ENCODE measurements around the gene INPP5A.
"Not testable (repeated sequence)": the region's sequence is repeated elsewhere in the genome, so short reads cannot be mapped to it uniquely, and the experiment has no call there.

INPP5A gene

DNA sequence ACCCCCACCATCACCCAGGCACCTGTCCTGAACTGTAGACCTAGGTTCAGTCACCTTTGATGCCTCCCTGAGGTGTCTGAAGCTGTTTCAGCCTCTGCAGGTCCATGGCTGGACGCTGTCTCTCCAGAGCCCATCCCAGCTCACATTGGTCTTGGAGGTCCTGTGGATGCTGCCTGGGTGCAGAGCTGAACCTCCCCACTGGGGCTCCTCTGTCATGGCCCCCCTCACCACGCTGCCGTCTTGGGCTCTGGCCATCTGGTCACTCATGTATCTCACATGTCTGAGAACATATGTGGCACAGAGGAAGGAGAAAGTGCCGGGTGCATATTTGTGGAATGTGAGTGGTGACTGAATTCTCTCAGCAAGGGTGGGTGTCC, 139.5 kb downstream of the INPP5A start:
- DNase-seq (ENCODE audit: low spot score): no peak
- in situ Hi-C loops (cut with MboI; ENCODE audit: low sequenced_read_pairs, unreplicated experiment): no loop called here
- TF ChIP-seq, protein P1, sequence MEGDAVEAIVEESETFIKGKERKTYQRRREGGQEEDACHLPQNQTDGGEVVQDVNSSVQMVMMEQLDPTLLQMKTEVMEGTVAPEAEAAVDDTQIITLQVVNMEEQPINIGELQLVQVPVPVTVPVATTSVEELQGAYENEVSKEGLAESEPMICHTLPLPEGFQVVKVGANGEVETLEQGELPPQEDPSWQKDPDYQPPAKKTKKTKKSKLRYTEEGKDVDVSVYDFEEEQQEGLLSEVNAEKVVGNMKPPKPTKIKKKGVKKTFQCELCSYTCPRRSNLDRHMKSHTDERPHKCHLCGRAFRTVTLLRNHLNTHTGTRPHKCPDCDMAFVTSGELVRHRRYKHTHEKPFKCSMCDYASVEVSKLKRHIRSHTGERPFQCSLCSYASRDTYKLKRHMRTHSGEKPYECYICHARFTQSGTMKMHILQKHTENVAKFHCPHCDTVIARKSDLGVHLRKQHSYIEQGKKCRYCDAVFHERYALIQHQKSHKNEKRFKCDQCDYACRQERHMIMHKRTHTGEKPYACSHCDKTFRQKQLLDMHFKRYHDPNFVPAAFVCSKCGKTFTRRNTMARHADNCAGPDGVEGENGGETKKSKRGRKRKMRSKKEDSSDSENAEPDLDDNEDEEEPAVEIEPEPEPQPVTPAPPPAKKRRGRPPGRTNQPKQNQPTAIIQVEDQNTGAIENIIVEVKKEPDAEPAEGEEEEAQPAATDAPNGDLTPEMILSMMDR (IDR thresholded peaks at IDR 0.05; ENCODE audit: borderline replicate concordance, control extremely low read depth, extremely low read depth, insufficient read depth, missing control alignments): no peak

DNA sequence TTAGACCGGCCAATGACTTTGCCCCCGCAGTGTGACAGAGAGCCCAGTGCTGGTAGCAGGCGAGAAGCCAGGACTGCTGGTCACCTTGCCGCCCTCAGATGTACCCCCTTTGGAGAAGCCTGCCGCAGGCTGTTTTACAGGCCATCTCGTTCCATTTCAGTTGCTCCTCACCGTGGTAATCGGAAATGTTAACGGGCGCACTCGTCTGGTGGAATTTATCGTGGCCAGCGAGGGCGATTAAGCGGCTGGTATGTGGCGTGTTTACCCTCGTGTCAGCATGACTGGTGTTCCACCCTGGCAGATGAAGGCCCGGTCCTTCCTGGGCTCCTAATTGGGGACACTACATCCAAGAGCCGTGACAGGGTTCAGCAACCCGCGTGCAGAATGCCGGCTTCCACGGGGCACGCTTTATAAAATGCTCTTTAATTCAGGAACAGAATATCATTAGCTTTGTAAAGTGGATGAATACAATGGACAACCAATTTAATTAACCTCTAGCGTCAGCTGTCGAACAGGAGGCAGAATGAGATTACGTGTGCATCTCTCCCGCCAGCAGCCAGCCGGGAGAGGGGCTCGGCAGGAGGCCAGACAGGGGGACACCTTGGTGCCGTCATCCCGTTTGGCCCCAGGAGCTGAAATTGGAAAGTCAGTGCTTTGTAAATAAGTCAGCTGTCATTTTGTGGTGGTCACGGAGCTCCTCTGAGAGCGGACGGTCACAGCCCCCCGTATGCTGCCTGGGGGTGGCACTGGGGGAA, 140.1 kb downstream of the INPP5A start:
- in situ Hi-C loops (cut with MboI; ENCODE audit: low sequenced_read_pairs, unreplicated experiment): no loop called here
- TF ChIP-seq, protein P1 (IDR thresholded peaks at IDR 0.05; ENCODE audit: borderline replicate concordance, control extremely low read depth, extremely low read depth, insufficient read depth, missing control alignments): no peak
- no peak for DNase-seq (ENCODE audit: low spot score)

DNA sequence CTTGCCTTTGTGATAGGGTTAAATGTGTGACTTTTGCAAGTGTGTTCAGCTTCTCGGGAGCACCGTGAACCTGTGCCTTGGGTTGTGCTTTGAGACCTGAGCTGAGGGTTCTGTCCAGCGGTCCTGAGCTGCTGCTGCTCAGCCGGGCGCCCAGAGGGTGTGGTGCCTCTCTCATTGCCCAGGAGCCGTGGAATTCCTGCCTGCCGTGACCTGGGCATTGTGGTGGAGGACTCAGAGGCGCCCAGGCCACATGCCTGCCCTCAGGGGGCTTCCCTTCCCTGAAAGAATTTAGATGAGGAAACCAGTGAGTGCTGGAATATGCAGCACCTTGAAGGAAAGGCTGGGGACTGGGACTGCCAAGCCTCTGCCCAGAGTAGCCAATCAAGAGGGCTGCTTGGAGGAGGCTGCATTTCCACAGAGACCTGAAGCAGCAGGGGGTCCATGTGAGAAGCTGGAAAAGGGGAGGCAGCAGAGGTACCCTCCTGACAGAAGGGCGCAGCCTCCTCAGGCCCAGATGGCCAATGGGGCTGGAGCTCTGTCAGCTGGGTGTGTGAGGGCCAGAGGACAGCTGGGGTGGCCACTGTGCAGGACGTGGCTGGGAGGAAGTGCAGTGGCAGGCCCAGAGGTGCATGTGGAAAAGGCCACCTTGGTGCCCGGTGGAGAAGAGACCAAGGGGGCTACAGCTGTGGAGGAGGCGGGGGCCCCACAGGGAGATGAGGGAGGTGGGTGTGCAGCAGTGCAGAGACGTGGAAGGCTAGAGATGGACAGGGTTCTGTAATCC, 141.0 kb downstream of the INPP5A start:
- DNase-seq (ENCODE audit: low spot score): no peak
- in situ Hi-C loops (cut with MboI; ENCODE audit: low sequenced_read_pairs, unreplicated experiment): no loop called here
- TF ChIP-seq, protein P1 (IDR thresholded peaks at IDR 0.05; ENCODE audit: borderline replicate concordance, control extremely low read depth, extremely low read depth, insufficient read depth, missing control alignments): no peak

DNA sequence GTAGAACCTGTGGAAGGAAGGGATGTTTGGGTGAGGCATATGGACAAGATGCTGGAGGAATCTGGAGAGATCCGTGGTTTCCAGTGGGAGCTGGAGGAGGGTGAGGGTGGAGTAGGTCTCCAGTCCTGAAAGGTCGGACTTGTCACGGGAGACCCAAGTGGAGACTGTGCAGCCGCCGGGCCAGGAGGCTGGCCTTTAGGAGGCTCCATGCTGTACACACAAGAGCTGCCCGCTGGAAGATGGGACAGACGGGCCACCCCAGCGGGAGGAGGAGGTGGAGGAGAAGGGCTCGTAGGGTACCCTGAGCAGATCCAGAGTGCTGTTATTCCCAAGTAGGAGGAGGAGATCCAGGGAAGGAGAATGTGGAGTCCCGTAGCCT, 141.6 kb downstream of the INPP5A start:
- DNase-seq (ENCODE audit: low spot score): no peak
- TF ChIP-seq, protein P1 (IDR thresholded peaks at IDR 0.05; ENCODE audit: borderline replicate concordance, control extremely low read depth, extremely low read depth, insufficient read depth, missing control alignments): no peak
- in situ Hi-C loops (cut with MboI; ENCODE audit: low sequenced_read_pairs, unreplicated experiment): no loop called here

DNA sequence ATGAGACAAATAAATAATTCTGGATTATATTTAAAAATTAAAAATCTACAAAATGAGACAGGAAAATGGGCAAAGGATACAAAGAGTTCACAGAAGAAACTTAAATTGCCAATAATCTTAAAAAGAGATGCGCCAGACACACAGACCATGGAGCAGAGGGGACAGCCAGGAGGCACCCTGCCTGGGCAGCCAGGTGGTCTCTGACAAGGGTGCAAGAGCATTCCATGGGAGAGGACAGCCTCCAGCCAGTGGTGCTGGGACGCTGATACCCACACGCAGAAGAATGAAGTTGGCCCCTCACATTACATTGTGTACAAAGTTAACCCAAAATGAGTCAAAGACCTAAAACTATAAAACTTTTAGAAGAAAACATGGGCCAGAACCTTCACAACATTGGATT, 142.1 kb downstream of the INPP5A start:
- DNase-seq (ENCODE audit: low spot score): no peak
- TF ChIP-seq, protein P1 (IDR thresholded peaks at IDR 0.05; ENCODE audit: borderline replicate concordance, control extremely low read depth, extremely low read depth, insufficient read depth, missing control alignments): no peak
- in situ Hi-C loops (cut with MboI; ENCODE audit: low sequenced_read_pairs, unreplicated experiment): no loop called here

DNA sequence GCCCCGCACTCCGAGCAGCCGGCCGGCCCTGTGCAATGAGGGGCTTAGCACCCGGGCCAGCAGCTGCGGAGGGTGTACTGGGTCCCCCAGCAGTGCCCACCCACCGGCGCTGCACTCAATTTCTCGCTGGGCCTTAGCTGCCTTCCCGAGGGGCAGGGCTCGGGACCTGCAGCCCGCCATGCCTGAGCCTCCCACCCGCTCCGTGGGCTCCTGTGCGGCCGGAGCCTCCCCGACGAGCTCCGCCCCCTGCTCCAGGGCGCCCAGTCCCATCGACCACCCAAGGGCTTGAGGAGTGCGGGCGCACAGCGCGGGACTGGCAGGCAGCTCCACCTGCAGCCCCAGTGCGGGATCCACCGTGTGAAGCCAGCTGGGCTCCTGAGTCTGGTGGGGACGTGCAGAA, 143.2 kb downstream of the INPP5A start:
- DNase-seq (ENCODE audit: low spot score); in situ Hi-C loops (cut with MboI; ENCODE audit: low sequenced_read_pairs, unreplicated experiment): not testable (repeated sequence)

Data from GM13976 (cell line).